ENCODE data around the gene RHBDF1.

DNA sequence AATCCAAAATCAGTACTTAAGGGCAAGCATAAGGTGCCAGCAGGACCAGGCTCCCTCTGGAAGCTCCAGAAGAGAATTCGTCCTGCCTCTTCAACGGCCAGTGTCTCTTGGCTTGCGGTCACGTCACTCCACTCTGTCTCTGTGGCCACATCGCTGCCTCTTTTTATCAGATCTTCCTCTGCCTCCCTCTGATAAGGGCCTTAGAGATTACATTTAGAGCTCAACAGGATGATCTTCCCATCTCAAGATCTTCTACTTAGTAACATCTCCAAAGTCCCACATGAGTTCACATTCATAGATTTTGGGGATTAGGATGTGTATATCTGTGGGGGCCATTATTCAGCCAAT, 22.5 kb upstream of the RHBDF1 start:
- TF ChIP-seq CTCF (IDR thresholded peaks at IDR 0.05; ENCODE audit: insufficient read depth, low read length) = no peak
- no peak for TF ChIP-seq REST (IDR thresholded peaks at IDR 0.05; ENCODE audit: insufficient replicate concordance, low read depth)
- no peak for TF ChIP-seq GABPA (IDR thresholded peaks at IDR 0.05; ENCODE audit: low read depth)
- TF ChIP-seq POLR2AphosphoS5 (IDR thresholded peaks at IDR 0.05; ENCODE audit: low read depth) = no peak
- TF ChIP-seq SPI1 (IDR thresholded peaks at IDR 0.05; ENCODE audit: borderline replicate concordance, low read depth) = no peak
